NOMO-1 treated with dmso at 0.1 percent for 144 hours (cell line): ENCODE measurements around the gene CSTPP1.

Source experiments
- DNase-seq: peaks from one replicate; lab custom pipeline; 2025; ENCODE audit not compliant: unreplicated experiment; lab: John Stamatoyannopoulos, UW

The CSTPP1 gene

GRCh38 chr11:47154616-47155570, 218.3 kb downstream of the CSTPP1 start:
- no peak for DNase-seq

- no peak for DNase-seq
These were observed 219.3 kb downstream of the CSTPP1 start for GRCh38 chr11:47155879-47156278.

GRCh38 chr11:47156333-47156732, 219.8 kb downstream of the CSTPP1 start:
- DNase-seq = no peak

GRCh38 chr11:47156951-47157350, 220.4 kb downstream of the CSTPP1 start:
- DNase-seq = no peak

GRCh38 chr11:47157805-47158204, 221.2 kb downstream of the CSTPP1 start:
- no peak for DNase-seq

GRCh38 chr11:47158242-47158641, 221.7 kb downstream of the CSTPP1 start:
- no peak for DNase-seq

GRCh38 chr11:47160753-47161133, 224.2 kb downstream of the CSTPP1 start:
- DNase-seq = no peak

GRCh38 chr11:47161134-47161854, 224.7 kb downstream of the CSTPP1 start:
- peak; percentile 42 for DNase-seq

- DNase-seq = no peak
These were observed 225.3 kb downstream of the CSTPP1 start for GRCh38 chr11:47161890-47162289.

GRCh38 chr11:47162426-47162825, 225.9 kb downstream of the CSTPP1 start:
- no peak for DNase-seq

- DNase-seq = no peak
These were observed 226.6 kb downstream of the CSTPP1 start for GRCh38 chr11:47163193-47163592.

- DNase-seq = no peak
These were observed 227.3 kb downstream of the CSTPP1 start for GRCh38 chr11:47163898-47164297.

- DNase-seq = no peak
These were observed 227.8 kb downstream of the CSTPP1 start for GRCh38 chr11:47164321-47164720.

- DNase-seq = no peak
These were observed 228.8 kb downstream of the CSTPP1 start for GRCh38 chr11:47165253-47165840.

GRCh38 chr11:47166368-47166767, 229.8 kb downstream of the CSTPP1 start:
- DNase-seq = no peak

- no peak for DNase-seq
These were observed 234.7 kb downstream of the CSTPP1 start for GRCh38 chr11:47171061-47171838.

- DNase-seq = no peak
These were observed 235.3 kb downstream of the CSTPP1 start for GRCh38 chr11:47171856-47172255.

- DNase-seq = no peak
These were observed 236.3 kb downstream of the CSTPP1 start for GRCh38 chr11:47172740-47173336.

GRCh38 chr11:47175746-47176327, 239.3 kb downstream of the CSTPP1 start:
- peak; percentile 52 for DNase-seq
